Measurements from ENCODE around the gene KRT32. TPM values are rescaled to one million over a fixed set of nuclear protein-coding genes. Genes with fewer than 3 reads are reported as not detected.

Gene KRT32
- total RNA-seq, 1 experiment from 2014 or later: 0.42 TPM

DNA sequence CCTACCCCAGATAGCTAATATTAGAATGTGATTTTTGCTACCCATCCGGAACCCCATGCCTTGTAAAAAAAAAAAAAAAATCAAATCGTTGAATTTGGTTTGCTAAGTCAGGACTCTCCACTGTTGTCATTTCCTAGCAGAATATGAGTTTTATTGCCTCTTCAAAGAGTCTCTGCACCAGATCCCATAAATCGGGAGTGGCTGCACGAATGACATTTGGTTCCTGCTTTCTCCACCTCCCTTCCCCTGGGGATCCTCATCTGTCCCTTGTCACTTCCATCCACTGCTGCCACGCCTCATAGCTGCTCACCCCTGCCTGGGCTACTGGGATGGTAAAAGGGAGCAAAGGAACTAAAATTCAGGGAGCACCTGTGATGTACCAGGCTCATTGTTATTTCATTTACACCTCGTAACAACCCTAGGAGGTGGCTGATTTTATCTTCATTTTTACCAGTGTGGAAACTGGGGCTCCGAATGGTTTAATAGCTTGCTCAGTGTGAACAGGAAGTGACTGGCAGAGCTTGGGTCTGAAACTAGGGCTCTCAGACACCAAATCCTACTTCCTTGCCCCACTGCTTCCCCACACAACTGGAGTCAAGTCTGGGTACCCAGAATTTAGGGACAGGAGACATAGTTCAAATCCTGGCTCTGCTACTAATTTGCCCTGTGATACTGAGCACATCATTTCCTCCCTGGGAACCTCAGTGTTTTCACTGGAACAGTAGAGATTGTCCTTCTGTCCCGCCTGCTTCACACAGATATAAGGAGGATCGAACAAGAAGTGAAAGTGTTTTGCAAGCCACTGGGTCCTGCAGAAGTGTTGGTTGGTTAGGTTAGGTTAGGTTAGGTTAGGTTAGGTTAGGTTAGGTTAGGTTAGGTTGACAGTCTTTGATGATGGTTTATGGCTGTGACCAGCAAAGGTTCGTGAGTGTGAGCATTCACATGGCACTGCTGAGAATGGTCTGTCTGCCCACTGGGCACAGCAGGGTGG lies 23.1 kb upstream of the KRT32 start (continued):
- TF ChIP-seq EZH2phosphoT487 (IDR thresholded peaks at IDR 0.05; ENCODE audit: borderline replicate concordance) (no peak), JUND (IDR thresholded peaks at IDR 0.05) (no peak)

DNA sequence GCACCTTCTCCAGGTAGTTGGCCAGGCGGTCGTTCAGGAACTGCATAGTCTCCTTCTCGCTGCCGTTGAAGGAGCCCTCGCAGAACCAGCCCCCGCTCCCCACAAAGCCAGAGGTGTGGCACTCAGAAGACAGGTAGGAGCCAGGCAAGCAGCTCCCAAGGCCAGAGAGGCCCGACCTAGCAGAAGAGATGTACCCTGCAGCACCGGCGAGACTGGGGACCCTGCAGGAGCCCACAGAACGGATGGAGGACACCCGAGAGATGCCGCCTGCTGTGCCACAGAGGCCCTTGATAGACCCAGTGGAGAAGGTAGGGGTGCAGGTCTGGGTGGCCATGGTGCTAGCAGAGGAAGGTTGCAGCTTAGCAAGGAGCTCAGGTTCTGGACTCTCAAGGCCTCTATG lies 22.3 kb upstream of the KRT32 start, which contains the start of gene KRT36:
Gene KRT36, minus strand, starts transcription at position 380 of the 400 bp plus-strand sequence. Its CDS starts 46 bp downstream, at position 334.
- DNase-seq (ENCODE audit: low read depth, low spot score) (no peak), ATAC-seq (no peak)
- H3K4me1 ChIP-seq (ENCODE audit: control insufficient read depth in 1 of 2, insufficient read depth in 2 of 2, low read length in 2 of 2): peaks cover 4 to 21% of the 10 kb centered on the region in 2 experiments
- RAD21 ChIA-PET (ENCODE audit: low non-redundant PET in 1 of 2, low total read pairs in 2 of 2, uncharacterized antibody in 2 of 2, unreplicated experiment in 2 of 2): no interaction called here
- H3K79me2 ChIP-seq (ENCODE audit: insufficient read depth, low read length): no peaks in the 10 kb centered on the region
- no TSS peak for BruUV-seq (replicated peaks)
- H3K27me3 ChIP-seq (ENCODE audit: insufficient read depth, low read length): no peaks in the 10 kb centered on the region
- H3K27ac ChIP-seq (ENCODE audit: low read depth, low read length): no peak within 1 kb of the TSS
- no peaks in the 10 kb centered on the region for H3K9me3 ChIP-seq (ENCODE audit: control insufficient read depth in 1 of 2, insufficient read depth in 1 of 2, low read depth in 1 of 2, low read length in 2 of 2)
- TF ChIP-seq ZNF274 (IDR thresholded peaks at IDR 0.05; ENCODE audit: low read depth, low read length) (no peak), EZH2phosphoT487 (IDR thresholded peaks at IDR 0.05; ENCODE audit: borderline replicate concordance) (no peak)
- TF ChIP-seq, protein P1, sequence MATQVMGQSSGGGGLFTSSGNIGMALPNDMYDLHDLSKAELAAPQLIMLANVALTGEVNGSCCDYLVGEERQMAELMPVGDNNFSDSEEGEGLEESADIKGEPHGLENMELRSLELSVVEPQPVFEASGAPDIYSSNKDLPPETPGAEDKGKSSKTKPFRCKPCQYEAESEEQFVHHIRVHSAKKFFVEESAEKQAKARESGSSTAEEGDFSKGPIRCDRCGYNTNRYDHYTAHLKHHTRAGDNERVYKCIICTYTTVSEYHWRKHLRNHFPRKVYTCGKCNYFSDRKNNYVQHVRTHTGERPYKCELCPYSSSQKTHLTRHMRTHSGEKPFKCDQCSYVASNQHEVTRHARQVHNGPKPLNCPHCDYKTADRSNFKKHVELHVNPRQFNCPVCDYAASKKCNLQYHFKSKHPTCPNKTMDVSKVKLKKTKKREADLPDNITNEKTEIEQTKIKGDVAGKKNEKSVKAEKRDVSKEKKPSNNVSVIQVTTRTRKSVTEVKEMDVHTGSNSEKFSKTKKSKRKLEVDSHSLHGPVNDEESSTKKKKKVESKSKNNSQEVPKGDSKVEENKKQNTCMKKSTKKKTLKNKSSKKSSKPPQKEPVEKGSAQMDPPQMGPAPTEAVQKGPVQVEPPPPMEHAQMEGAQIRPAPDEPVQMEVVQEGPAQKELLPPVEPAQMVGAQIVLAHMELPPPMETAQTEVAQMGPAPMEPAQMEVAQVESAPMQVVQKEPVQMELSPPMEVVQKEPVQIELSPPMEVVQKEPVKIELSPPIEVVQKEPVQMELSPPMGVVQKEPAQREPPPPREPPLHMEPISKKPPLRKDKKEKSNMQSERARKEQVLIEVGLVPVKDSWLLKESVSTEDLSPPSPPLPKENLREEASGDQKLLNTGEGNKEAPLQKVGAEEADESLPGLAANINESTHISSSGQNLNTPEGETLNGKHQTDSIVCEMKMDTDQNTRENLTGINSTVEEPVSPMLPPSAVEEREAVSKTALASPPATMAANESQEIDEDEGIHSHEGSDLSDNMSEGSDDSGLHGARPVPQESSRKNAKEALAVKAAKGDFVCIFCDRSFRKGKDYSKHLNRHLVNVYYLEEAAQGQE (IDR thresholded peaks at IDR 0.05; ENCODE audit: low read depth): no peak
- no peak within 1 kb of the TSS for H3K9ac ChIP-seq (ENCODE audit: low read length)
- H4K20me1 ChIP-seq (ENCODE audit: insufficient read depth): no peaks in the 10 kb centered on the region
- H3K36me3 ChIP-seq (ENCODE audit: control insufficient read depth in 1 of 2, insufficient read depth in 2 of 2, low read length in 2 of 2): no peaks in the 10 kb centered on the region
- CTCF ChIA-PET: interaction anchor here (1.0 to 2.1 kb wide), 3 partner anchors 60 to 174 kb away, joined by 3 to 5 read pairs (median 4); no protein-coding TSS in a partner anchor
- no peak within 1 kb of the TSS for H3K4me3 ChIP-seq (replicated peaks in 1 of 2; ENCODE audit: low read depth in 1 of 2, low read length in 2 of 2)
- H2AFZ ChIP-seq (ENCODE audit: low read depth, low read length, poor library complexity, severe bottlenecking): no peak within 1 kb of the TSS
- POLR2A ChIA-PET: no interaction called here
- no peak within 1 kb of the TSS for H3K4me2 ChIP-seq (ENCODE audit: low read length)
- intact Hi-C loops (cut with micrococcal nuclease): no loop called here
- no peaks in the 10 kb centered on the region for H3K9me2 ChIP-seq (ENCODE audit: insufficient read depth)
